ENCODE results near the gene ABCA3.

The ABCA3 gene

GRCh38 chr16:2299915-2300192 lies 40.7 kb downstream of the ABCA3 start:
- no peak for DNase-seq

- no peak for DNase-seq
These were observed 41.2 kb downstream of the ABCA3 start for GRCh38 chr16:2299121-2299914.

DNA sequence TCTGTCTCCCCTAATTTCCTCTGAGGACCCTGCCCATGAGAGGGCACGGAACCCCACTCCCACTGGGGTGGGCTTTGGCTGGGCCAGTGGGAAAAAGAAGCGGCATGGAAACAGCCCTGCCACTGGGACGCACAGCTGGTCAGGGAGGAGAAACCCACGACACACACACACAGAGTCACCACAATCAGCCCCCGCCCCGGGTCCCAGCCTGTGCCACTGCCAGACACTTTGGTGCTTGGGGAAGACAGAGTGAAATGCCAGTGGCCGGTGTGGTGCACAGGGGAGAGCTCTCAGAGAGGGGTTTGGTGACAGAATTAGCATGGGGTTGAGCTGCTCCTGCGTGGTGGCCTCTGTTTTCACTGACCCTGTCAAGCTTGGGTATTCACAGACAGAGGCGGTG lies 41.9 kb downstream of the ABCA3 start:
- DNase-seq = no peak

GRCh38 chr16:2297506-2297860 lies 43.0 kb downstream of the ABCA3 start:
- no peak for DNase-seq

GRCh38 chr16:2296661-2297505 lies 43.6 kb downstream of the ABCA3 start:
- no peak for DNase-seq

DNA sequence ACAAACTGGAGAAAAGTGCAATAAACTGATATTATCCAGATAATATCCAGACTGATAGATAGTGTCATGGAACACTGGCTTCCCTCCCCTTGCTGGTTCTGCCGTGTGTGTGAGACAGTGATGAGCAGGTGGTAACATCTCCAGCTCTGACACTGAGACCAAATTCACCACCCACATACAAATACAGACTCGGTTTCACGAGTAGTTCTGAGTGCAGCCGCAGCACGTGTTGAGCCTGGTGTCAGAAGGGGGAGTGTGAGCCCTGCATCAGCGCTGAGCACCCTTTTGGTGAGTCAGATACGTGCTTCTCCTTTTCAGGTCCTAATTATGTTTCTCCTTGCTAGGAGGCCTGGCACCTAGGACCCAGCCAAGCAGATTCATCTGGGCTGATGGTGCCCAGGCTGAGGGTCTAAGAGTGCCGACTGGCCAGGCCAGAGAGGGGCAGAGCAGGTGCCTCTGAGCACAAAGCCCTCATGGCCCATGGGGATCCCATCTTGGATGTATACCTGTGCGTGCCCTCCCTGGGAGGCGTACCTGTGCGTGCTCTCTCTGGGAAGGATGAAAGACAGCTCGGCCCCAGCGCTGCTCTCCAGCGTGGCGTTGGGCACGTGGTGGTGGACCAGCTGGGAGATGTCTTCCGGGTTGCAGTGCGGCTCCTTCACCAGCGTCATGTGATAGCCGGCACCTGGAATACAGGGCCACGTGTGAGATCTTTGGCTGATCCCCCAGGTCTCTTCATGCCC lies 45.3 kb downstream of the ABCA3 start:
- no peak for DNase-seq

DNA sequence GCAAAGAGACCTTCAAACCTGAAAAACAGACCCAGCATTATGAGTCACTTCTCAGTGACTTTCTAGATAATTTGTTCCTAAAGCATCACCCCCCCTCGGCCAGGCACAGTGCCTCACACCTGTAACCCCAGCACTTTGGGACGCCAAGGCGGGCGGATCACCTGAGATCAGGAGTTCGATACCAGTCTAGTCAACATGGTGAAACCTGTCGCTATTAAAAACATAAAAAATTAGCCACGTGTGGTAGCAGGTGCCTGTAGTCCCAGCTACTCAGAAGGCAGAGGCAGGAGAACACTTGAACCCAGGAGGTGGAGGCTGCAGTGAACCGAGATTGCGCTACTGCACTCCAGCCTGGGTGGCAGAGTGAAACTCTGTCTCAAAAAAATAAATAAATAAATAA lies 48.3 kb downstream of the ABCA3 start:
- DNase-seq = no peak

GRCh38 chr16:2289282-2289681 lies 51.2 kb downstream of the ABCA3 start:
- no peak for DNase-seq

- no peak for DNase-seq
These were observed 51.8 kb downstream of the ABCA3 start for GRCh38 chr16:2288726-2289125.

DNA sequence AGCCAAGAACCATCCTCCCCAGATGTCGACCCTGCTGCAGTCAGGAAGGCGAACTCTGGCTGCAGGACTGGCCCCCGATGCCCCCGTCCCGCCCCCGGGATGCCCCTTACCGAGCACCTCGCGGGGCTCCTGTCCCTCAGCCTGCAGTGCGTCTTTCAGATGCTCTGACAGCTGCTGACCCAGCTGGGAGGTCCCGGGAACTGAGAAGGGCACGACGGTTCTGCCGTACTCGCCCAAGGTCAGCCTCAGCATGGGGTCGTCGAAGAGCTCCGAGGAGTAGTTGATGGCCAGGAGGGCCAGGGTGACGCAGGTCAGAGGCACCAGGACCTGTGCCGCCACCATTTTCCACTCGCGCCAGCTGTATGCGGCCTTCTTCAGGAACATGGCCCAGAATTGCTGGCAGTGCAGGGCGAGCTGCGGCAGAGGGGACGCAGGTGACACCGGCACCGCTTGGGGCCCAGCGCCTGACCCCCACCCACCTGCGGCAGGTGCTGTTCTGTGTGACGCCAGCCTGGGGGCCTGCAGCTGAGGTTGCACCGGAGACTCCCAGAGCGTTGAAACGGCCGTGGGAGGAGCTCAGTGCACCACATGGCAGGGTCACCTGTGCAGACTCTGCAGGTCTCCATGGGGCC lies 52.5 kb downstream of the ABCA3 start:
- no peak for DNase-seq

DNA sequence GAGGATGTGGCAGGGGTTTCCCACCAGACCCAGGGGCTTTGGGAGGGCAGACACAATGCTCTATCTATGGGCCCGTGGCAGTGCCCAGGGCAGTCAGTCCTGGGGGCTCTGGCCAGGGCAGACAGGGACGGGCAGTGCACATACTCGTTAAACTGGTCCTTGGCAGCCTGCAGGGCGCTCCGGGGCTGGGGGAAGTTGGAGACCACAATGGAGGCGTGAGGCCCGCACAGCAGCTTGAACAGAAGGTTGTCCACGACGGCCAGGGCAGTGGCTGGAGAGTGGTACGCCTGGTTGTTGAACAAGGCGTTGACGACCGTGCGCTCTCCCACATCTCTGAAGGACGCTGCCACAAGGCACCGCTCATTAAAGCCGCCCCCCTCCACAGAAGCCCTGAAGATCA lies 54.0 kb downstream of the ABCA3 start:
- no peak for DNase-seq

GRCh38 chr16:2285731-2286191 lies 54.8 kb downstream of the ABCA3 start:
- no peak for DNase-seq

- no peak for DNase-seq
These were observed 55.5 kb downstream of the ABCA3 start for GRCh38 chr16:2284797-2285576.

- DNase-seq = no peak
These were observed 56.3 kb downstream of the ABCA3 start for GRCh38 chr16:2284001-2284770.

GRCh38 chr16:2282866-2283555 lies 57.5 kb downstream of the ABCA3 start:
- no peak for DNase-seq

GRCh38 chr16:2282262-2282661 lies 58.3 kb downstream of the ABCA3 start:
- DNase-seq = no peak

- no peak for DNase-seq
These were observed 59.5 kb downstream of the ABCA3 start for GRCh38 chr16:2280981-2281542.

DNA sequence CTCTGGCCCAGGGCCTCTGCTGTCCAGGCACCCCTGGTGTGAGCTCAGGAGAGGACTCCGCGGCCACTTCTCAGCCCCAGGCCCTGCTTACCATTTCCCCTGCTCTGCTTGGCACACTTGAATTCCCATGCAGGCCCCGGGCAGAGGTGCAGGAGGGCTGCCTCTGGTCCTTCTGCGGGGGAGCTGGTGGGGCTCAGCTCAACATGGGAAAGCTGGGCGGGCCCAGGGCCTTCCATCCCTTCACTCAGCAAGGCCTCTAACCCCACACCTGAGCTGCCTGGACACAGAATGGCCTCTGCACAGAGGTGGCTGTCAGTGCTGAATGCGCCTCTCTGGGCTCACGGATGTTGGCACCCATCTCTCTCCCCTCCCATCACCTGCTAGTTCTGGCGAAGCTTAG lies 60.1 kb downstream of the ABCA3 start:
- no peak for DNase-seq

DNA sequence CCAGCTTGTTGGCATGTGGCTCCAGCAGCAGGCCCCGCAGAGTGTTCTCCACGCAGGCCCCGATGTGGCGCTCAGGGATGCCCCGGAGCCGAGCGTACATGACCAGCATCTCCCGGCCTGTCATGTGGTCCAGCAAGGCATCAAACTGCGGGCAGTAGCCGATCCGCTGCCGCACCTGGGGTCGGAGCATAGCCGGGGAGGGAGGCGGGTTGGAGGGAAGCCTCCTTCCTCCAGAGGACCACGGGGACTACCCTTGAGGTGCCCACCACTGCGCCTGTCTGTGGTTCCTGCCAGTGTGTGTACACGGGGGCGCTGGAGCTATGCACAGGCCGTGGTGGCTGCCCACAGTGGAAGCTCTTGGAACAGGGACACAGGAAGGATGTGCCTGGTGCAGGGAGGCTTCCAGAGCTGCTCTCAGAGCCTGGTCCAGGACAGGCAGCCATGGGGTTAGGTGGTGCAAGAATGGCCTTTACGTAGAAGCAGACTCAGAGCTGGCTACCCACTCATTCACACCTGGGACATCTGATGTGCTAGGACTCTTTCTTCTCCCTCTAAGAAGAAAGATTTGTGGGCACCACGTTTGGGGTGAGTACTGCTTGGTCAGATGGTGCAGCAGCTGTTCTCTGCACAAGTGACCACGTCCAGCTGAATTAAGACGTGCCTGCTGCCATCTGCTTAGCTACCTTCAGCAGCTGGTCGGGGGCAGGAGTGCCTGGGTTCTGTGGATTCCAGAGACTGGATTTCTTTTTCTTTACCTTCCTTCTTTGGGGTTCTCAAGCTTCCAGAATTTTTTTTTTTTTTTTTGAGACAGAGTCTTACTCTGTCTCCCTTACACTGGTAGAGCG lies 61.4 kb downstream of the ABCA3 start:
- DNase-seq = no peak

GRCh38 chr16:2278272-2278608 lies 62.3 kb downstream of the ABCA3 start:
- DNase-seq = no peak

Data from stimulated activated naive CD4-positive, alpha-beta T cell treated with Interleukin-2 at 50 U/mL for 16 hours (primary cell).